Heart left ventricle (tissue), 13 donors: ENCODE results near the gene ITGAE.

Experiments
- CTCF ChIP-seq, 12 donors: fragments of 200-600 bp; sonication (generic) in 4 of 12; IDR thresholded peaks; one replicate each; pipeline versions ENCODE4 v1.5.0 to v1.8.0; 2018 to 2022; ENCODE audit warnings: antibody characterized with exemption in 12 of 12, mild to moderate bottlenecking in 5 of 12
- POLR2A ChIP-seq, 2 donors: fragments of 450-650 bp; IDR thresholded peaks; one replicate each; pipeline ENCODE4 v1.6.1; 2017; ENCODE audit warnings: antibody characterized with exemption in 2 of 2, mild to moderate bottlenecking in 2 of 2, moderate library complexity in 2 of 2
- donor health status: ischemic (EF 13 %, LVEDD 7.1; RV severe dilation, severe dysfunction).
- donor health status: DM: no; HTN: yes; CAD: no.
- donor health status: DM: no; HTN: no; CAD: no.
- donor health status: ischemic (EF 25% LVEDD 6.9; RV normal size, moderate dysfunction).
- donor health status: ischemic (EF 25% LVEDD 5.7; RV mildly dilated, moderate dysfunction).
- donor health status: ischemic (EF 35%, LVEDD 5.7; RV mildly dilated, moderate dysfunction).
- donor health status: nonischemic (EF 11% LVEDD 7.7; RV severe dilation, severe dysfunction).
- donor health status: DM: yes; HTN: yes; CAD: no.
- donor health status: PGD.
- donor health status: ischemic (EF 29% LVEDD 5.4; RV normal size, mild dysfunction).
- donor health status: nonischemic (EF 23%, LVEDD 6.1; RV moderate dilation, normal function).

DNA sequence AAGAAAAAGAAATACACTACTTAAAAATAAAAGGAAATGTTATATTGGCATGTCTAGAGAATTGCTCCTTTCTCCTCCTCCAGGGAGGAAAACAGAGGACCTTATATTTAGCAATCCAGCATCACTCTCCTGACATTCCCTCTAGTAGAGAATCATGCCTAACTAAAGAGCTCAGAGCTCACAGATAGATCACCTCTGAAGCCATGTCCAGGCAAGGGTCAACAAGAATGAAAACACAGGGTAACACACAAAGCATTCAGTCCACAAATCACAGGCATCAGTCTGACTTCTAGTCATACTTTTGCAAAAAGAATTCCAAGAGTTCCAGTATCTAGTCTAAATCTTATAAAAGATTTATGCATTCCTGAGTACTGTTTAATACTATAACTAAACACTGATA is 81.7 kb downstream of the ITGAE start:
- no peak for TF ChIP-seq CTCF (IDR thresholded peaks at IDR 0.05)
- no peak for TF ChIP-seq POLR2A (IDR thresholded peaks at IDR 0.05)
